Measurements from ENCODE around the gene PTGR2. TPM values are rescaled to one million over a fixed set of nuclear protein-coding genes. Genes with fewer than 3 reads are reported as not detected.

PTGR2 gene
- total RNA-seq, 1 donor from 2014 or later, result 14.0 TPM

DNA sequence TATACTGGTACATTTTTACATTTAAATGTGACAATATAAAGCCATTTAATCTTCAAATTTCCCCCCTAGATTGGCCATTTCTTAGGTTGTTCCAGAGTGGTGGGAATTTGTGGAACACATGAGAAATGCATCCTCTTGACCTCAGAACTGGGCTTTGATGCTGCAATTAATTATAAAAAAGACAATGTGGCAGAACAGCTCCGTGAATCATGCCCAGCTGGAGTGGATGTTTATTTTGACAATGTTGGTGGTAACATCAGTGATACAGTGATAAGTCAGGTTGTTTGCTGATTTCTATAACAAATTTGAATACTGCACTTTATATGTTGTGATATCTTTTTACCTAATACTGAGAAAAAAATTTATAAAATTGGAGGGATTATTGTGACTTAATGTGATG lies 27.4 kb downstream of the PTGR2 start:
- no peaks in the 10 kb centered on the region for H3K27me3 Mint-ChIP-seq (ENCODE audit: low read depth)
- no peak overlapping the region for H3K27ac Mint-ChIP-seq
- no peaks in the 10 kb centered on the region for H3K4me1 Mint-ChIP-seq
- no peaks in the 10 kb centered on the region for H3K9me3 Mint-ChIP-seq
- H3K4me3 Mint-ChIP-seq, result no peak overlapping the region
- no peak for TF ChIP-seq CTCF (IDR thresholded peaks at IDR 0.05; ENCODE audit: unreplicated experiment)
- no peak for DNase-seq (ENCODE audit: low spot score in 2 of 2, unreplicated experiment in 2 of 2)
- peaks cover 2% of the 10 kb centered on the region for H3K36me3 Mint-ChIP-seq

- DNase-seq (ENCODE audit: low spot score in 2 of 2, unreplicated experiment in 2 of 2), result no peak
- Mint-ChIP-seq H3K4me1 (peaks cover 37% of the 10 kb centered on the region), H3K27me3 (ENCODE audit: low read depth) (no peaks in the 10 kb centered on the region), H3K9me3 (no peaks in the 10 kb centered on the region), H3K27ac (peak overlapping the region; percentile 85), H3K36me3 (peaks cover 2% of the 10 kb centered on the region), H3K4me3 (peak overlapping the region; percentile 95)
- TF ChIP-seq CTCF (IDR thresholded peaks at IDR 0.05; ENCODE audit: unreplicated experiment), result no peak
These were observed 33.0 kb downstream of the PTGR2 start for GRCh38 chr14:73884438-73885190.

- Mint-ChIP-seq H3K9me3 (no peaks in the 10 kb centered on the region), H3K27me3 (ENCODE audit: low read depth) (no peaks in the 10 kb centered on the region), H3K36me3 (peaks cover 2% of the 10 kb centered on the region), H3K4me1 (peaks cover 37% of the 10 kb centered on the region), H3K4me3 (peak within 1 kb of the TSS; percentile 95), H3K27ac (peak within 1 kb of the TSS; percentile 99)
- TF ChIP-seq CTCF (IDR thresholded peaks at IDR 0.05; ENCODE audit: unreplicated experiment), result no peak
- DNase-seq (ENCODE audit: low spot score in 2 of 2, unreplicated experiment in 2 of 2), result peak; percentile 79 to 87
These were observed 35.1 kb downstream of the PTGR2 start, which contains the start of gene ZNF410 for GRCh38 chr14:73886449-73887317. ZNF410 (plus strand) TSS chr14:73886859; CDS start chr14:73892176, 5,317 bp downstream.

DNA sequence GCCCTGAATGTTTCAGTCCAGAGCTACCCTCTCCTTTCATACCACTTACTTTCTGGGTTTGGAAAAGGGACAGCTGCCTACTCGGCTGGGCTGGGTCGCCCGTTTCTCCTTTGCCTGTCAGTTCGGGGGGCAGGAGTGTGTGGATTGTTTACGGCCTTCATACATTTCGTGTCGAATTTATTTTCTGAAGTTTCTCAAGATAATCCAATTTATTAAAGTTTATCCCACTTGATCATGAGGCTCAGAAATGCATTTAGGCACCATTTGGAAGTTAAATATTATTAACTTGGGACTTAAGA lies 35.6 kb downstream of the PTGR2 start:
- peak overlapping the region; percentile 95 for H3K4me3 Mint-ChIP-seq
- no peaks in the 10 kb centered on the region for H3K9me3 Mint-ChIP-seq
- no peak for DNase-seq (ENCODE audit: low spot score in 2 of 2, unreplicated experiment in 2 of 2)
- H3K27ac Mint-ChIP-seq, result peak overlapping the region; percentile 99
- peaks cover 37% of the 10 kb centered on the region for H3K4me1 Mint-ChIP-seq
- no peaks in the 10 kb centered on the region for H3K27me3 Mint-ChIP-seq (ENCODE audit: low read depth)
- no peak for TF ChIP-seq CTCF (IDR thresholded peaks at IDR 0.05; ENCODE audit: unreplicated experiment)
- H3K36me3 Mint-ChIP-seq, result peaks cover 4% of the 10 kb centered on the region

DNA sequence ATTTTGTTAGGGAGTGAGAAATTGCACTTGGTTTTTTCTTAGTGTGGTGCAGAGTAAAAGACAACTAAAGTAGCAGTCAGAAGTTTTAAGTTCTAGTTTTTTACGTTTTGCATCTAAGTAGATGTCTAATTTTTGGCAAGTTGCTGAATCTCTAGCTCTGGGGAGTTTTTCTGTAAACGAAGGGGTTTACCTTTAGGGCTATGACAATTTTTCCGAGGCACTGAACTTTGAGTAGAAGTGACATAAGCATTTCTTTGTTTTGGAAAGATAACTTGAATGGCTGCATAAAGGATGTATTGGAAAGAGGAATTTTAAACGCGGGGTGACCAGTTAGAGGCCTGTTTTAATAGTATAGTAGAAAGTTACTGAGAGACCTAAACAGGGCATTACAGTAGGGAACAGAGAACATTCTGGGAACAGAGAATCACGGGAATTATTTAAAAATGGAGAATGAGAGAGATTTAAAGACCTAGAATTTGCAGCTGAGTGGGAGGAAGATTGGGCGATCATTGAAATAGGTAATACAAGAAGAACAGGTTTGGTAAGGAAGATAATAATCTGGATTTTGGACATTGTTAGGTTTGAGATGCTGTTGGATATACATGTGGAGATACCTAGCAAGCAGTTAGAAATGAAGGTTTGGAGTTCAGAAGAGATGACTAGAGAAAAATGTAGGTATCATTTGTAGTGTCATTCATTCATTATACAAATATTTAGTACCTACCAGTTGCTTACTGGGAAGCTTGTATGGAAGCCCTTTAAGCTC lies 36.2 kb downstream of the PTGR2 start:
- no peaks in the 10 kb centered on the region for H3K9me3 Mint-ChIP-seq
- H3K27me3 Mint-ChIP-seq (ENCODE audit: low read depth), result no peaks in the 10 kb centered on the region
- H3K4me3 Mint-ChIP-seq, result peak overlapping the region; percentile 95
- no peak for TF ChIP-seq CTCF (IDR thresholded peaks at IDR 0.05; ENCODE audit: unreplicated experiment)
- H3K36me3 Mint-ChIP-seq, result peaks cover 4% of the 10 kb centered on the region
- peaks cover 37% of the 10 kb centered on the region for H3K4me1 Mint-ChIP-seq
- peak overlapping the region; percentile 99 for H3K27ac Mint-ChIP-seq
- DNase-seq (ENCODE audit: low spot score in 2 of 2, unreplicated experiment in 2 of 2), result no peak
